Motor neuron (in vitro differentiated cells): Measurements from ENCODE around the gene TMEM80. TPM values are rescaled to one million over a fixed set of nuclear protein-coding genes. Genes with fewer than 3 reads are reported as not detected.
"Not testable (repeated sequence)": the region's sequence is repeated elsewhere in the genome, so short reads cannot be mapped to it uniquely, and the experiment has no call there.

ENCODE experiments used
- ATAC-seq, 8 experiments: fragments of 200-7000 bp; cut with Tn5 transposase; replicated peaks in 6 of 8; 2 replicates each; pipeline ENCODE4 v1.8.0; 2021; ENCODE audit warnings: mild to moderate bottlenecking in 8 of 8, moderate library complexity in 8 of 8
- H3K27ac ChIP-seq, 2 donors: fragments of 250-450 bp; sonication (Bioruptor Pico); 2 replicates each; pipeline ENCODE4 v1.9.0; 2021; ENCODE audit warnings: antibody characterized with exemption in 2 of 2, mild to moderate bottlenecking in 2 of 2, moderate library complexity in 1 of 2
- H3K4me1 ChIP-seq, 2 donors: fragments of 250-450 bp; sonication (Bioruptor Pico); replicated peaks in 1 of 2; 2 replicates each; pipeline ENCODE4 v1.6.1; 2021; ENCODE audit warnings: antibody characterized with exemption in 2 of 2, mild to moderate bottlenecking in 2 of 2, moderate library complexity in 1 of 2
- H3K4me3 ChIP-seq, 5 donors: fragments of 250-450 bp; sonication (Bioruptor Pico); 2 replicates each; pipeline ENCODE4 v1.9.0; 2021; ENCODE audit warnings: antibody characterized with exemption in 5 of 5, mild to moderate bottlenecking in 5 of 5, moderate library complexity in 4 of 5
- WGBS, 10 experiments: fragments of 450-650 bp; shearing (Covaris generic); methylation state at CpG; one replicate each; pipeline ENCODE4 v1.0.0; 2022; 5-methylcytosine and 5-hydroxymethylcytosine counted together
- in situ Hi-C, 9 experiments: fragments of 400-800 bp; cut with MboI; loops; one replicate each; pipeline ENCODE4 v1.15.0; 2021; ENCODE audit warnings: low sequenced_read_pairs in 9 of 9, low pct_unique_long_range_greater_than_20kb in 2 of 9; ENCODE audit not compliant: unreplicated experiment in 9 of 9
- total RNA-seq, 8 experiments: library from RNA; unstranded; fragments of 300-600 nt; gene quantifications; 2 replicates each; pipeline versions ENCODE4 v1.2.3 to v1.2.4, GENCODE V29; 2022

TMEM80 gene
- total RNA-seq, 8 experiments from 2014 or later = 11.8 to 47.1 (median 20.9) TPM

DNA sequence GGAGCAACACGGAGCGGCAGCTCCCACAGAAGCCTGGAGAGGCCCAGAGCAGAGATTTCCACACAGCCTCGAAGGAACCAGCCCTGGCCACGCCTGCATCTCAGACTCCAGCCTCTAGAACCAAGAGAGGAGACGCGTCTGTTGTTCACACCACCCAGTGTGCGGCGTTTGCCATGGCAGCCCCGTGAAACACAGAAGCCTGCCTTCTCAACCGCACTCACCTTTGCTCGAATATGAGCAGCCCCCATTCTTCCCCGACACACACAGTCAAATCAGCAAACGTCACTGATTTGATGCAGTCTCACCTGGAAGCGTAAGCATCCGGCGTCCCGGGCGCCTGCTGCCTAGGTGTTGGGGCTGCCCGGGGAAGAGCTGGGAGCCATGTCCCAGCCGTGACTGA, 37.5 kb downstream of the TMEM80 start:
- 47 to 96% (median 76%) methylated on average over 4 to 8 of the region's 20 CpGs; no CpG with 5 or more reads in 6 of the 10 experiments for WGBS, 10 experiments
- Histone ChIP-seq H3K4me3 (no peak overlapping the region), H3K4me1 (peaks cover 0 to 11% of the 10 kb centered on the region in 2 donors), H3K27ac (no peak overlapping the region)
- ATAC-seq = peak in 1 of 8 experiments; percentile 5
- in situ Hi-C loops = no loop called here

DNA sequence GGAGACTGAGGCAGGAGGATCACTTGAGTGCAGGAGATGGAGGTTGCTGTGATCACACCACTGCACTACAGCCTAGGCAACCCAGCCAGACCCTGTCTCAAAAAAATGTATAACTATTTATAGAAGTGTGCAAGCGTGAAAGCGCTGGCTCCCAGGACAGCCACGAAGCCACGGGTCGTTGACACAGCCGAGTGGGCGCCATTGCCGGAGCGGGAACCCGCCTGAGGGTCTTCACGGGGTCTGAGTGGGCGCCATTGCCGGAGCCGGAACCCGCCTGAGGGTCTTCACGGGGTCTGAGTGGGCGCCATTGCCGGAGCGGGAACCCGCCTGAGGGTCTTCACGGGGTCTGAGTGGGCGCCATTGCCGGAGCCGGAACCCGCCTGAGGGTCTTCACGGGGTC, 38.9 kb downstream of the TMEM80 start:
- H3K27ac ChIP-seq, in situ Hi-C loops, H3K4me3 ChIP-seq, ATAC-seq: not testable (repeated sequence)
- WGBS, 10 experiments = 100% methylated on average over 2 of the region's 26 CpGs; no CpG with 5 or more reads in 9 of the 10 experiments
- H3K4me1 ChIP-seq = peaks cover 0 to 15% of the 10 kb centered on the region in 2 donors

DNA sequence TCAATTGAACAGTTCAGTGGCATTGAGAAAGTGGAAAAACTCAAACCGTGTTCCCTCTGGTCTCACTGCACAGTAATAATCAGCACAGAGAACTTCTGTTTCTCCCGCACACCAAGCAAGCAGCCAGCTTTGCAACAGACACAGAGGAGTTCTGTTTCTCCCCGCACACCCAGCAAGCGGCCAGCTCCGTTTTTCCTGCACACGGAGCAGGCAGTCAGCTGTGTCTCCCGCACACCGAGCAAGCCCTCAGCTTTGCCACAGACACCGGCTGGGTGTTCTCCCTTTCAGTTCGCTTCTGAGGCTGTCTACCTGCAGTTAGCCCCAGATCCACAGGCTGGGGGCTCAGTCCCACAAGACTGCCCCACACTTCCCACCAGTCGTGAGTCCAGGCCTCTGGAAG, 41.8 kb downstream of the TMEM80 start:
- in situ Hi-C loops = no loop called here
- ATAC-seq = peak in 2 of 8 experiments; percentile 21 to 41
- Histone ChIP-seq H3K4me1 (peaks cover 0 to 15% of the 10 kb centered on the region in 2 donors), H3K4me3 (no peak overlapping the region), H3K27ac (no peak overlapping the region)
- WGBS, 10 experiments = 53 to 100% (median 75%) methylated on average over 1 to 7 of the region's 11 CpGs; no CpG with 5 or more reads in 3 of the 10 experiments

DNA sequence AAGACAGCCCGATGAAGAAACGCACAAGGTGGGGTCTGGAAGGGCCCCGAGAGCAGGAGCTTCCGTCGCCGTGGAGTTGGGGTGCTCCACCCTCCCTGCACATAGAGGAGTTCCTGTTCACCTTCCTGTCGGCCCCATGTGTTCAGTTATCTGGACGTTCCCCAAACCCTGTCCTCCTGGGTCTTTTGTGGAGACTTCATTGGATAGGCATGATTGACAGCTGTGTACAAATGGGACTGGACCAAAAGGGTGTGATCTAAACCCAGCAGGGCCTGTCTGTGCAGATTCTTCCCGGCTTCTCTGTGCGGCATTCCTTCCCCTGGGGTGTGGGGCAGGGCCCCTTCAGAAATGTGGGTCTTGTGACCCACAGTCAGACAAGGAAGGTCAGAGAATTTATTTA, 42.3 kb downstream of the TMEM80 start:
- in situ Hi-C loops, H3K4me3 ChIP-seq, H3K27ac ChIP-seq: not testable (repeated sequence)
- H3K4me1 ChIP-seq = peaks cover 0 to 15% of the 10 kb centered on the region in 2 donors
- ATAC-seq = peak in 5 of 8 experiments; percentile 39 to 76 (median 70)
- WGBS, 10 experiments = 30 to 100% (median 79%) methylated on average over 1 to 7 of the region's 10 CpGs; no CpG with 5 or more reads in 4 of the 10 experiments

DNA sequence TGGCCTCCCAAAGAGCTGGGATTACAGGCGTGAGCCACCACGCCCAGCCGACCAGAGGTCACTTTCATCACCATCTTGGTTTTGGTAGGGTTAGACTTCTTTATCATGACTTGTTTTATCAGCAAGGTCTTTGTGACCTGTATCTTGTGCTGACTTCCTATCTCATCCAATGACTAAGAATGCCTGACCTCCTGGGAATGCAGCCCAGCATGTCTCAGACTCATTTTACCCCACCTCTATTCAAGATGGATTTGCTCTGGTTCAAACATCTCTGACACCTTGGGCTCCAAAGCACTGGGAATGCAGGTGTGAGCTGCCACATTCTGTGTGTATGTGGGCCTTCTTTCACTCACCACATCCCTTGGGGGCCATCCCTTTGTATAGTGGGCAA, 46.5 kb downstream of the TMEM80 start:
- H3K27ac ChIP-seq = no peak overlapping the region
- no peak overlapping the region for H3K4me3 ChIP-seq
- peaks cover 6 to 15% of the 10 kb centered on the region in 2 donors for H3K4me1 ChIP-seq
- 77 to 100% methylated on average over 2 to 3 of the region's 3 CpGs; no CpG with 5 or more reads in 8 of the 10 experiments for WGBS, 10 experiments
- in situ Hi-C loops = no loop called here
- ATAC-seq = no peak

DNA sequence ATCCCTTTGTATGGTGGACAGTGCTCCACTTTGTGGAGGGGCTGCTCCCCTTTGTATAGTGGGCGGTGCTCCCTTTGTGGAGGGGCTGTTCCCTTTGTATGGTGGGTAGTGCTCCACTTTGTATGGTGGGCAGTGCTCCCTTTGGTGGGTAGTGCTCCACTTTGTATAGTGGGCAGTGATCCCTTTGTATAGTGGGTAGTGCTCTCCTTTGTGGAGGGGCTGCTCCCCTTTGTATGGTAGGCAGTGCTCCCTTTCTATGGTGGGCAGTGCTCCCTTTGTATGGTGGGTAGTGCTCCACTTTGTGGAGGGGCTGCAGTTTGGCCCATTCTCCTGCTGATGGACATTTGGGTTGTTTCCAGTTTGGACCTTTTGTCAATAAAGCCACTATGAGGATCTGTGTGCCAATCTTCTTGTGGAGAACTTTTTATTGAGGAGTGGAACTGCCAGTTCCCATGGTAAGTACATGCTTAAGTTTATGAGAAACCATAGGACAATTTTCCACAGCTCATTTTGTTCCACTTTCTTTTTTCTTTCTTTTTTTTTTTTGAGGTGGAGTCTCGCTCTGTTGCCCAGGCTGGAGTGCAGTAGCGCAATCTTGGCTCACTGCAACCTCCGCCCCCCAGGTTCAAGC, 47.1 kb downstream of the TMEM80 start:
- in situ Hi-C loops = no loop called here
- no peak overlapping the region for H3K4me3 ChIP-seq
- 80 to 100% (median 100%) methylated on average over 1 to 3 of the region's 4 CpGs; no CpG with 5 or more reads in 2 of the 10 experiments for WGBS, 10 experiments
- peaks cover 6 to 12% of the 10 kb centered on the region in 2 donors for H3K4me1 ChIP-seq
- no peak for ATAC-seq
- H3K27ac ChIP-seq = no peak overlapping the region

DNA sequence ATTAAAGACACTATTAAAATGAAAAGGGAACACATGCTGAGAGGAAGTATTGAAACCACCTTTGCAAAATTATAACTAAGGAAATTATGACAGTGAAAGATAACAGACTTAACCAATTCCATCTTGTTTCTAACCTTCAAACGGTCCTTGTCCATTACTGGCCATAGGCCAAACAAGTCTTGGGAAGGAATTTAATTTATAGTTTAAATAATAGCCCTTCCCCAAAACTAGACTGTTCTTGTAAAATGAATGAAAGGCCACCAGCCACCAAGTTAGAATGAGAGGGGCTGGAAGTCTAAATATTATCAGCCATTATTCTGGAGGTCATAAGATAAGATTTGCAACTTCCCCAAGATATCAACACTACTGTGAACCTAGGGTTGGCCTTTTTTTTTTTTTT, 49.8 kb downstream of the TMEM80 start:
- Histone ChIP-seq H3K4me3 (no peak overlapping the region), H3K4me1 (peaks cover 4 to 17% of the 10 kb centered on the region in 2 donors), H3K27ac (no peak overlapping the region)
- WGBS, 10 experiments = 10 to 100% (median 73%) methylated on average over 1 of the region's 1 CpG; no CpG with 5 or more reads in 1 of the 10 experiments
- no peak for ATAC-seq
- in situ Hi-C loops = no loop called here

DNA sequence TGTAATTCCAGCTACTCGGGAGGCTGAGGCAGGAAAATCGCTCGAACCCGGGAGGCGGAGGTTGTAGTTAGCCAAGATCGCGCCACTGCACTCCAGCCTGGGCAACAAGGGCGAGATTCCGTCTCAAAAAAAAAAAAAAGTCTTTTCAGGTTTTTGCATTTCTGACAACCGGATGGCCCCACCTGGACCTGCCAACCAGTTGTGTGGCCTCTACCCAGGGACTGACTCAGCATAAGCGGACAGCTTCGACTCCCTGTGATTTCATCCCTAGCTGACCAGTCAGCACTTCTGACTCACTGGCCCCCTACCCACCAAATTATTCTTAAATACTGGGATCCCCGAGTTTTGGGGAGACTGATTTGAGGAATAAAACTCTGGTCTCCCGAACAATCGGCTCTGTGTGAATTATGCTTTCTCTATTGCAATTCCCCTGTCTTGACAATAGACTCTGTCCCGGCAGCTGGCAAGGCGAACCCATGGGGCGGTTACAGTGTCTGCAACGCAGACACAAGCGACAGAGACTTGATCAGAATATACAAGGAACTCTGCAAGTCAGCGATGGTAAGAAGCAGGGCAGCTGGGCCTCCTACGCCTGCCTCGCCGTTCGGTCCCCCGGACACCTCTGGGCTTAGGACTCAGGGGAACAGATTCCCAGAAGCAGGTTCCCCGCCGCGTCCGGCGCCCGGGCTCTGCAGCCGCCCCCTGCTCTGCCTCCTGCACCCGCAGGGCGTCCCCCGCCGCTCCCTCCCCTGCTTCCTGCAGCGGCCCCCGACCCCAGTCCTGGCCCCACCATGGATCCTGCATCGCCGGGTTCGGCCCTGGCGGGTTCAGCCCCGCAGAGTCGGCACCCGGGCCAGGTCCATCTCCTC, 50.9 kb downstream of the TMEM80 start:
- in situ Hi-C loops = no loop called here
- ATAC-seq = peak; percentile 35 to 69 (median 61)
- 0 to 80% (median 46%) methylated on average over 1 to 14 of the region's 46 CpGs; no CpG with 5 or more reads in 3 of the 10 experiments for WGBS, 10 experiments
- Histone ChIP-seq H3K4me3 (peak overlapping the region; percentile 78 to 95 (median 90)), H3K27ac (peak overlapping the region; percentile 86 to 88), H3K4me1 (peaks cover 4 to 17% of the 10 kb centered on the region in 2 donors)

DNA sequence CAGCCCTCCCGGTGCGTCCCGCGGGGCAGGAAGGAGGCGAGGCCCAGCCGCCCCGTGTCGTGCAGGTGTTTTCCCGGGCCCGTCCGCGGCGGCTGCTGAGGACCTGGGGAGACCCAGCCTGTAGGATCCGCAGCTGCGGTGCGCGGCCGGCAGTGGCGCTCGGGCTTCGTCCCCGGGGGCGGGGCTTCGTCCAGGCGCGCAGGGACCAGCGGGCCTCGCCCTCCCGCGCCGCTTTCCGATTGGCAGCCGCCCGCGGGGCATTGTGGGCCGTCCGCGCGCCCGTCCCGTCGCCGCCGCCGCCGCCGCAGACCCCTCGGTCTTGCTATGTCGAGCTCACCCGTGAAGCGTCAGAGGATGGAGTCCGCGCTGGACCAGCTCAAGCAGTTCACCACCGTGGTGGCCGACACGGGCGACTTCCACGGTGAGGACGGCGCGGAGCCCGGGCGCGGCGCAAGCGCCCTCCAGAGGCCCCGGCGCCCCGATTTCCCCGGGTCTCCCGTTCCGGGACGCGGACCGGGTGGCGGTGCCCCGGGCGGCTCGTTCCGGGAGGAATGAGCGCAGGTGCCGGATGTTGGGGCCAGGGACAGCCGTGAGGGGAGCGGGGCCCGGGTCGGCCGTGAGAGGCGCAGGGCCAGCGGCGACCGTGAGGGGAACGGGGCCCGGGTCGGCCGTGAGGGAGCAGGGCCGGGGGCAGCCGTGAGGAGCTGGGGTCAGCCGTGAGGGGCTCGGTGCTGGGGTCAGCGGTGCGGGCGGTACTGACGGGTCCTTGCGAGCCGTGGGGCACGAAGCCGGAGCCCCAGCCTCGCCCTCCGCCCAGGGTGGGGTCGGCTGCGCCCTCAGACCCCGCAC, 51.8 kb downstream of the TMEM80 start, which contains the start of gene TALDO1:
TALDO1 (plus strand) TSS at position 307 of the 849 bp plus-strand sequence; CDS start at position 325, 18 bp downstream.
- peak; percentile 90 to 97 (median 95) for ATAC-seq
- in situ Hi-C loops = no loop called here
- peak within 1 kb of the TSS; percentile 86 to 88 for H3K27ac ChIP-seq
- H3K4me3 ChIP-seq = peak within 1 kb of the TSS; percentile 78 to 95 (median 90)
- H3K4me1 ChIP-seq = peaks cover 4 to 17% of the 10 kb centered on the region in 2 donors
- 0 to 2% methylated on average over 6 to 12 of the region's 112 CpGs; no CpG with 5 or more reads in 8 of the 10 experiments for WGBS, 10 experiments

DNA sequence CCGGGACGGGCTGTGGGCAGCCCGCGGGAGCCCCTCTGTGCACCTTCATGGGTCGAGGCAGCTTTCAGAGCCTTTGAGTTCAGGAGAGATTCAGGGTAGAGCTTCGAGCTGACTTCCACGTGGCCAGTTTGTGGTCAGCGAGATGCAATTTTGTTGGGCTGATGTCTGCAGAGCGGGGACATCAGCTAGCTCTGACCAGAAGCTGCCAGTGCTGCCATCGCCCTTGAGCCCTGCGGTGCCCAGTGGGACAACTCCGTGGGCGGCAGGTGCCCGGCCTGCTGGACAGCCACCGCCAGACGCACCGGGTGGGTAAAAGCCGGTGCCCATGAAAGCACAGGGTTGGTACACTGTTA, 52.4 kb downstream of the TMEM80 start:
- H3K4me3 ChIP-seq = peak overlapping the region; percentile 78 to 95 (median 90)
- no peak overlapping the region for H3K27ac ChIP-seq
- peak in 4 of 8 experiments; percentile 1 to 5 (median 2) for ATAC-seq
- 0 to 45% (median 11%) methylated on average over 1 to 7 of the region's 18 CpGs; no CpG with 5 or more reads in 3 of the 10 experiments for WGBS, 10 experiments
- in situ Hi-C loops = no loop called here
- peaks cover 4 to 17% of the 10 kb centered on the region in 2 donors for H3K4me1 ChIP-seq

DNA sequence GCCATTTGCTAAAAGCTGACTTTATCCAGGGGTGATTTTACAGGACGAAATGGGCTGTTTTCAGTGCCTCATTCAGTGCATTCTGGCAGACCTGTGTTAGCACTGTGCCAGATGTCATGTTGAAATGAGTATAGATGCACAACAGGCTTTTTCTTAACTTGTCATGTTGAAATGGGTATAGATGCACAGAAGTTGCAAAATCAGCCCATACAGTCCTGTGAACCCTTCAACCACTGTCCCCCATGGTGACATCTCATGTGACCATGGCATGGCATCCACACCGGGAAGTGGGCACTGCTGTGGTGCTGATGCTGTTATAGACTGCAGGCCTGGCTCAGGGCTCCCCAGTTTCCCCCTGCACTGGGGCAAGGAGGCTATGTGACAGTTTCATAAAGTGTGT, 54.1 kb downstream of the TMEM80 start:
- 20 to 100% (median 60%) methylated on average over 1 to 2 of the region's 2 CpGs; no CpG with 5 or more reads in 2 of the 10 experiments for WGBS, 10 experiments
- H3K4me1 ChIP-seq = peaks cover 4 to 17% of the 10 kb centered on the region in 2 donors
- no peak for ATAC-seq
- H3K4me3 ChIP-seq = no peak overlapping the region
- no peak overlapping the region for H3K27ac ChIP-seq
- in situ Hi-C loops = loop anchor here in 1 of 9 experiments (25.0 kb wide), 1 partner anchor 187 kb away; the partner anchor contains the start of genes LMNTD2 and RASSF7
